ENCODE data around the gene CD164.
"Not testable (repeated sequence)": the region's sequence is repeated elsewhere in the genome, so short reads cannot be mapped to it uniquely, and the experiment has no call there.

CD164 gene

GRCh38 chr6:109342506-109342905 lies 39.8 kb downstream of the CD164 start:
- no peak for DNase-seq

- no peak for DNase-seq
Measured at GRCh38 chr6:109340811-109341210, 41.5 kb downstream of the CD164 start.

- no peak for DNase-seq
Measured at GRCh38 chr6:109339906-109340678, 42.2 kb downstream of the CD164 start.

- DNase-seq = no peak
Measured at GRCh38 chr6:109336221-109336961, 45.9 kb downstream of the CD164 start.

- not testable (repeated sequence) for DNase-seq
Measured at GRCh38 chr6:109333870-109334269, 48.4 kb downstream of the CD164 start.

- no peak for DNase-seq
Measured at GRCh38 chr6:109332748-109333147, 49.5 kb downstream of the CD164 start.

GRCh38 chr6:109331081-109331480 lies 51.2 kb downstream of the CD164 start:
- no peak for DNase-seq

- no peak for DNase-seq
Measured at GRCh38 chr6:109330263-109330662, 52.0 kb downstream of the CD164 start.

GRCh38 chr6:109328629-109329028 lies 53.6 kb downstream of the CD164 start:
- DNase-seq = no peak

GRCh38 chr6:109327959-109328358 lies 54.3 kb downstream of the CD164 start:
- no peak for DNase-seq

- no peak for DNase-seq
Measured at GRCh38 chr6:109327491-109327890, 54.8 kb downstream of the CD164 start.

- DNase-seq = no peak
Measured at GRCh38 chr6:109326351-109326750, 55.9 kb downstream of the CD164 start.

- no peak for DNase-seq
Measured at GRCh38 chr6:109325400-109325801, 56.9 kb downstream of the CD164 start.

- peak in 1 of 2 experiments; percentile 27 for DNase-seq
Measured at GRCh38 chr6:109323241-109323640, 59.0 kb downstream of the CD164 start.

- DNase-seq = peak in 1 of 2 experiments; percentile 3
Measured at GRCh38 chr6:109322825-109323224, 59.4 kb downstream of the CD164 start.

- no peak for DNase-seq
Measured at GRCh38 chr6:109321752-109322151, 60.5 kb downstream of the CD164 start.

- DNase-seq = no peak
Measured at GRCh38 chr6:109320072-109320471, 62.2 kb downstream of the CD164 start.

- no peak for DNase-seq
Measured at GRCh38 chr6:109318328-109318876, 63.9 kb downstream of the CD164 start.

- no peak for DNase-seq
Measured at GRCh38 chr6:109316909-109317308, 65.4 kb downstream of the CD164 start.
